Measurements from ENCODE around the gene NQO2.
A peak's percentile ranks its signal among the peaks of the same experiment; 100 is the strongest.

Gene NQO2

GRCh38 chr6:3063733-3064700 lies 64.3 kb downstream of the NQO2 start:
- Histone ChIP-seq H3K27ac (ENCODE audit: low read depth, low read length, poor library complexity, severe bottlenecking) (no peak overlapping the region), H4K20me1 (ENCODE audit: insufficient read depth, low read length) (no peaks in the 10 kb centered on the region), H3K9ac (ENCODE audit: low read length) (peak overlapping the region; percentile 66), H3K27me3 (ENCODE audit: insufficient read depth, low read length) (no peaks in the 10 kb centered on the region), H3K9me2 (ENCODE audit: low read depth, low read length) (no peaks in the 10 kb centered on the region), H3K4me2 (ENCODE audit: low read length) (peak overlapping the region; percentile 79), H3K9me3 (ENCODE audit: low read length) (no peaks in the 10 kb centered on the region), H3K36me3 (ENCODE audit: insufficient read depth, low read length) (no peaks in the 10 kb centered on the region), H3F3A (ENCODE audit: insufficient read depth, low read length) (no peaks in the 10 kb centered on the region; the same call in 1 of the 2 replicates), H3K4me1 (ENCODE audit: insufficient read depth, low read length, severe bottlenecking) (peaks cover 46% of the 10 kb centered on the region), H3K79me2 (ENCODE audit: insufficient read depth, low read length) (no peaks in the 10 kb centered on the region), H2AFZ (ENCODE audit: low read length) (no peak overlapping the region), H3K4me3 (ENCODE audit: low read depth, low read length, poor library complexity, severe bottlenecking) (peak overlapping the region; percentile 67)
- TF ChIP-seq EZH2 (IDR thresholded peaks at IDR 0.05; ENCODE audit: borderline replicate concordance, low read length): no peak
- TF ChIP-seq, protein P1, sequence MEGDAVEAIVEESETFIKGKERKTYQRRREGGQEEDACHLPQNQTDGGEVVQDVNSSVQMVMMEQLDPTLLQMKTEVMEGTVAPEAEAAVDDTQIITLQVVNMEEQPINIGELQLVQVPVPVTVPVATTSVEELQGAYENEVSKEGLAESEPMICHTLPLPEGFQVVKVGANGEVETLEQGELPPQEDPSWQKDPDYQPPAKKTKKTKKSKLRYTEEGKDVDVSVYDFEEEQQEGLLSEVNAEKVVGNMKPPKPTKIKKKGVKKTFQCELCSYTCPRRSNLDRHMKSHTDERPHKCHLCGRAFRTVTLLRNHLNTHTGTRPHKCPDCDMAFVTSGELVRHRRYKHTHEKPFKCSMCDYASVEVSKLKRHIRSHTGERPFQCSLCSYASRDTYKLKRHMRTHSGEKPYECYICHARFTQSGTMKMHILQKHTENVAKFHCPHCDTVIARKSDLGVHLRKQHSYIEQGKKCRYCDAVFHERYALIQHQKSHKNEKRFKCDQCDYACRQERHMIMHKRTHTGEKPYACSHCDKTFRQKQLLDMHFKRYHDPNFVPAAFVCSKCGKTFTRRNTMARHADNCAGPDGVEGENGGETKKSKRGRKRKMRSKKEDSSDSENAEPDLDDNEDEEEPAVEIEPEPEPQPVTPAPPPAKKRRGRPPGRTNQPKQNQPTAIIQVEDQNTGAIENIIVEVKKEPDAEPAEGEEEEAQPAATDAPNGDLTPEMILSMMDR (IDR thresholded peaks at IDR 0.05; ENCODE audit: low read length): no peak

DNA sequence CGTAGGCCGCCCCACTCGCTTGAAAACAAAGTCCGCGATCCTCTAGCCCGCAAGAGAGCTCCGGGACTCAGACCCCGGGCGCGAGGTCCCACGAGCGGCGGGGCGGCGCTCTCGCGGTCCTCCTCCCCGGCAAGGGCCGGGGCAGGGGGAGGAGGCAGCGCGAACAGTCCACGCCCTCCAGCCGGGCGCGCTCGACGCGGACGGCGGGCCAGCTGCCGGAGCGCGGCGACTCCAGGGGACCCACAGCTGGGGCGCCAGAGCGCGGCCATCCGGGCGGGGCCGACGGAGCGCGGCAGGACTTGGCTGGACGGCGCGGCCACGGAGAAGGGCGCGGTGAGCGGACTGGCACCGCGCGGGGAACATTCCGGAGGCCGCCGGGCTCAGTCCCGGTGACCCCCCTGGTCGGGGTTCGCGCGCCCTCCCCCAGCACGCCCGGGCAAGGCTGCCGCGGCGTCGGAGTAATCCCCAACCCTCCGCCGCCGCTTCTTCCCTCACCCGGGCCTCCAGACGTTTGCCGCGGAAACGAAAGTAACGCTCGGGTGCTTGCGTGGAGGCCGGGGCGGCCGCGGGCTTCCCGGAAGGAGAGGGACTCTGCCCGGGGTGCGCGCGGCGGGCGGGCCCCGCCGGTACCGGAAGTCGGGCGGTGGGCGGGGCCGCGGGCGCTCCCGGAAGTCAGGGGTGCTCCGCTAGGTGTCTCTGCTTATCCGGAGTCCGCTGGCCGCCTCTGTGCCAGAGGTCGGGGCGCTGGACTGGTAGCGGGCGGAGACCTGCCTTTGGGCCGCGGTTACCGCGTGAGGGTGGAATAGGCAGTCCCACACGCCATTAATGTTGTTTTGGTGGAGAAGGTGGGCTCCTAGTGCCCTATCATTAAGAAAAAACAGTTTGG lies 68.9 kb downstream of the NQO2 start, which contains the start of gene RIPK1:
RIPK1 (plus strand) TSS at position 166 of the 886 bp plus-strand sequence. CDS start 8,330 bp downstream, outside the sequence.
- TF ChIP-seq, protein P1 (IDR thresholded peaks at IDR 0.05; ENCODE audit: low read length): peak; percentile 48
- no peak for TF ChIP-seq EZH2 (IDR thresholded peaks at IDR 0.05; ENCODE audit: borderline replicate concordance, low read length)
- H3K36me3 ChIP-seq (ENCODE audit: insufficient read depth, low read length): peaks cover 10% of the 10 kb centered on the region; the same call in 1 of the 2 replicates
- no peaks in the 10 kb centered on the region for H3K9me3 ChIP-seq (ENCODE audit: low read length)
- H3K9me2 ChIP-seq (ENCODE audit: low read depth, low read length): no peaks in the 10 kb centered on the region
- H2AFZ ChIP-seq (ENCODE audit: low read length): no peak within 1 kb of the TSS
- peak within 1 kb of the TSS; percentile 97 for H3K9ac ChIP-seq (ENCODE audit: low read length)
- peak within 1 kb of the TSS; percentile 94 for H3K4me3 ChIP-seq (ENCODE audit: low read depth, low read length, poor library complexity, severe bottlenecking)
- H3K27ac ChIP-seq (ENCODE audit: low read depth, low read length, poor library complexity, severe bottlenecking): peak within 1 kb of the TSS; percentile 81
- H3K79me2 ChIP-seq (ENCODE audit: insufficient read depth, low read length): peaks cover 38% of the 10 kb centered on the region
- peaks cover 7% of the 10 kb centered on the region; the same call in 1 of the 2 replicates for H3F3A ChIP-seq (ENCODE audit: insufficient read depth, low read length)
- no peaks in the 10 kb centered on the region for H3K27me3 ChIP-seq (ENCODE audit: insufficient read depth, low read length)
- peaks cover 66% of the 10 kb centered on the region for H3K4me1 ChIP-seq (ENCODE audit: insufficient read depth, low read length, severe bottlenecking)
- peak within 1 kb of the TSS; percentile 74 for H3K4me2 ChIP-seq (ENCODE audit: low read length)
- no peaks in the 10 kb centered on the region for H4K20me1 ChIP-seq (ENCODE audit: insufficient read depth, low read length)
